ENCODE data around the gene RASSF10. TPM values are rescaled to one million over a fixed set of nuclear protein-coding genes. Genes with fewer than 3 reads are reported as not detected.

The RASSF10 gene
- polyA plus RNA-seq, 1 donor (not counting 4 experiments of a cell fraction or from before 2014, with no cell fraction given): 2.1 TPM

DNA sequence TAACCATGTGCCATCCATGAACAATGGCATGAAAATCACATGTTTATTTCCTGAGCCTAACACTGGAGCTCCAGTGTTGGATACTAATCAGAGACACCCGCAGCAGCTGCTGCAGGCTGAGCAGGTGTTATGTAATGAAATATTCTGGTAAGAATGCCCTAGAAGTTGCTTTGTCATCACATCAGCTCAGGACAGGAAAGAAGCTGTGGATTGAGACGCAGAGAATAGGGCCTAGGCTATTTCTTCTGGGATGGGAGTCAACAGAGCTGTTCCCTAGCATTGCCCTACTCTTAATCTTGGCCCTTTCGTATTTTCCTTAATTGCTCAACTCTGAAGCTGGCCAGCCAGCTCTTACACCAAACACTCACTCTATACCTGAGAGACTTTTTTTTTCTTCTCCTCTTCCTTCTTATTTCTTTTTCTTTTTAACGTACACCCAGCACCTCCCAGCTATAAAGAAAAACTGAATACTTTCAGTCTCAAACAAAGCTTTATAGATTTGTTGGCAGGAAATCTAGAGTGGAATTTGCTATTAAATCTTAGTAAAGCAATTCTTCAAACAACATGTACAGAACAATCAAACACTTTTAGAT, 31.9 kb downstream of the RASSF10 start:
- H3K9me1 ChIP-seq (ENCODE audit: control insufficient read depth, extremely low read depth, insufficient read depth, low read length): no peaks in the 10 kb centered on the region
- TF ChIP-seq, protein P1, sequence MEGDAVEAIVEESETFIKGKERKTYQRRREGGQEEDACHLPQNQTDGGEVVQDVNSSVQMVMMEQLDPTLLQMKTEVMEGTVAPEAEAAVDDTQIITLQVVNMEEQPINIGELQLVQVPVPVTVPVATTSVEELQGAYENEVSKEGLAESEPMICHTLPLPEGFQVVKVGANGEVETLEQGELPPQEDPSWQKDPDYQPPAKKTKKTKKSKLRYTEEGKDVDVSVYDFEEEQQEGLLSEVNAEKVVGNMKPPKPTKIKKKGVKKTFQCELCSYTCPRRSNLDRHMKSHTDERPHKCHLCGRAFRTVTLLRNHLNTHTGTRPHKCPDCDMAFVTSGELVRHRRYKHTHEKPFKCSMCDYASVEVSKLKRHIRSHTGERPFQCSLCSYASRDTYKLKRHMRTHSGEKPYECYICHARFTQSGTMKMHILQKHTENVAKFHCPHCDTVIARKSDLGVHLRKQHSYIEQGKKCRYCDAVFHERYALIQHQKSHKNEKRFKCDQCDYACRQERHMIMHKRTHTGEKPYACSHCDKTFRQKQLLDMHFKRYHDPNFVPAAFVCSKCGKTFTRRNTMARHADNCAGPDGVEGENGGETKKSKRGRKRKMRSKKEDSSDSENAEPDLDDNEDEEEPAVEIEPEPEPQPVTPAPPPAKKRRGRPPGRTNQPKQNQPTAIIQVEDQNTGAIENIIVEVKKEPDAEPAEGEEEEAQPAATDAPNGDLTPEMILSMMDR (optimal IDR thresholded peaks at IDR 0.05 in 1 of 3, IDR thresholded peaks at IDR 0.05 in 1 of 3, conservative IDR thresholded peaks at IDR 0.05 in 1 of 3; ENCODE audit: extremely low read depth in 1 of 3, insufficient read depth in 2 of 3, low read length in 3 of 3): no peak
- TF ChIP-seq EZH2 (IDR thresholded peaks at IDR 0.05; ENCODE audit: low read length): no peak
- H3K27ac ChIP-seq (ENCODE audit: control insufficient read depth, insufficient read depth, low read length): no peak overlapping the region
- no peaks in the 10 kb centered on the region for H3K27me3 ChIP-seq (ENCODE audit: control insufficient read depth, extremely low read depth, insufficient read depth, low read length)
- no peak overlapping the region for H3K4me2 ChIP-seq (ENCODE audit: control insufficient read depth, extremely low read depth, insufficient read depth, low read depth, low read length)
- DNase-seq (ENCODE audit: low read depth, low spot score): no peak
- no peak overlapping the region for H3K4me3 ChIP-seq (ENCODE audit: control insufficient read depth in 2 of 3, extremely low read depth in 1 of 3, insufficient read depth in 2 of 3, low read depth in 1 of 3, low read length in 3 of 3)
- H4K20me1 ChIP-seq (ENCODE audit: control insufficient read depth, extremely low read depth, insufficient read depth, low read length): no peaks in the 10 kb centered on the region
- peaks cover 13% of the 10 kb centered on the region for H3K4me1 ChIP-seq (ENCODE audit: control insufficient read depth, extremely low read depth, insufficient read depth, low read length)
- H3K79me2 ChIP-seq (ENCODE audit: control insufficient read depth, insufficient read depth, low read length): no peaks in the 10 kb centered on the region
- H3K9me3 ChIP-seq (ENCODE audit: control insufficient read depth, low read depth, low read length): no peaks in the 10 kb centered on the region
- no peak for FAIRE-seq
- dilution Hi-C loops (cut with MboI; ENCODE audit: extremely low pct_ligation_motif_present, low sequenced_read_pairs): no loop called here
- no peaks in the 10 kb centered on the region for H3K36me3 ChIP-seq (ENCODE audit: control insufficient read depth in 2 of 2, extremely low read depth in 1 of 2, insufficient read depth in 2 of 2, low read length in 2 of 2)
- H3K9ac ChIP-seq (ENCODE audit: control insufficient read depth, extremely low read depth, insufficient read depth, low read length): no peak overlapping the region
- H2AFZ ChIP-seq (ENCODE audit: control insufficient read depth, low read length): no peak overlapping the region

DNA sequence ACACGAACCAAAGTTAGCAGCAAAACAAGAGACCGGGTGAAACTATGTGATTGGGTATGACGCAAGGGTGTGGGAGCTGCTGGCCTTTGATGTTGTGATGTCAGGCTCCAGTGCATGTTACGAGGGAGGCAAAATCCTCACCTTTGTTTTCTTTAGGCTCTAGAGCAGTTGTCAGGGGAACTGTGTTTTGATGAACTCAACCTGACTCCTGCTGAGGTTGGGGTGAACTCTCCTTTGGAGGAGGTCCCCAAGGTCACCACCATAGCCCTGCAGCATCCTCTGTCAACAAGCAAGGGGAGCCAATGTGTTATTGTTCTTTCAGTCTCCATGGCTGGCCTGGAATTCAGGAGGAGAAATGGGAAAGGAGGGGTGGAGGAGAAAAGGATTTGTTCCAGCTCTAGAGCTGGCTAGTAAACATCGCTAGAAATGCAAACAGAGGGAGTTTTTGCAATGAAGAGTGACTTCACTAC, 33.8 kb downstream of the RASSF10 start:
- H3K27me3 ChIP-seq (ENCODE audit: control insufficient read depth, extremely low read depth, insufficient read depth, low read length): no peaks in the 10 kb centered on the region
- no peaks in the 10 kb centered on the region for H3K9me1 ChIP-seq (ENCODE audit: control insufficient read depth, extremely low read depth, insufficient read depth, low read length)
- H3K79me2 ChIP-seq (ENCODE audit: control insufficient read depth, insufficient read depth, low read length): no peaks in the 10 kb centered on the region
- H3K4me2 ChIP-seq (ENCODE audit: control insufficient read depth, extremely low read depth, insufficient read depth, low read depth, low read length): no peak overlapping the region
- peaks cover 7% of the 10 kb centered on the region for H3K4me1 ChIP-seq (ENCODE audit: control insufficient read depth, extremely low read depth, insufficient read depth, low read length)
- no peak overlapping the region for H3K9ac ChIP-seq (ENCODE audit: control insufficient read depth, extremely low read depth, insufficient read depth, low read length)
- DNase-seq (ENCODE audit: low read depth, low spot score) (no peak), FAIRE-seq (no peak)
- H2AFZ ChIP-seq (ENCODE audit: control insufficient read depth, low read length): no peak overlapping the region
- dilution Hi-C loops (cut with MboI; ENCODE audit: extremely low pct_ligation_motif_present, low sequenced_read_pairs): no loop called here
- H4K20me1 ChIP-seq (ENCODE audit: control insufficient read depth, extremely low read depth, insufficient read depth, low read length): no peaks in the 10 kb centered on the region
- no peaks in the 10 kb centered on the region for H3K9me3 ChIP-seq (ENCODE audit: control insufficient read depth, low read depth, low read length)
- TF ChIP-seq EZH2 (IDR thresholded peaks at IDR 0.05; ENCODE audit: low read length): no peak
- TF ChIP-seq, protein P1 (optimal IDR thresholded peaks at IDR 0.05 in 1 of 3, IDR thresholded peaks at IDR 0.05 in 1 of 3, conservative IDR thresholded peaks at IDR 0.05 in 1 of 3; ENCODE audit: extremely low read depth in 1 of 3, insufficient read depth in 2 of 3, low read length in 3 of 3): no peak
- H3K4me3 ChIP-seq (ENCODE audit: control insufficient read depth in 2 of 3, extremely low read depth in 1 of 3, insufficient read depth in 2 of 3, low read depth in 1 of 3, low read length in 3 of 3): no peak overlapping the region
- no peaks in the 10 kb centered on the region for H3K36me3 ChIP-seq (ENCODE audit: control insufficient read depth in 2 of 2, extremely low read depth in 1 of 2, insufficient read depth in 2 of 2, low read length in 2 of 2)
- H3K27ac ChIP-seq (ENCODE audit: control insufficient read depth, insufficient read depth, low read length): no peak overlapping the region

Data from keratinocyte (primary cell).